Measurements from ENCODE around the gene STING1.

DNA sequence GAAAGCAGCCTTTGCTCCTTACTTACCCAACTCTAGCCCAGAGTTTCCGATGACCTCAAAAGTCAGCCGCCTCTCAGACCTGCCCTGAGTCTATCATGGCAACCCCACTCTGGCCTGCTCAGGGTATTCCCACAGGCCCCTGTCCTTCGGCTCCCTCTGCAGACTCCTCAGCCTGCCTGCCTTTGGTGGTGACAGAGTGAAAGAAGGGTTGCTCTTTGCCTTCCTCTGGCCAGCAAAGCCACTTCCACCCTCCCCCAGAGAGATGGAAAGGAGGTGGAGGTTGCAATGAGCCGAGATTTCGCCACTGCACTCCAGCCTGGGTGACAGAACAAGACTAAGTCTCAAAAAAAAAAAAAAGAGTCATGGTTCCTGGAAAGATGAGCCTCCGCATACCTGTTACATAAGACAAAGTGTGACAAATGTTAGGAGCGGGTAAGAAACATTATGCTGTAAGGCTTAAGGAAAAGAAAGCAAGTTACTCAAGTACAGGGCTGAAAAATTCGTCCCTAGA lies 14.1 kb downstream of the STING1 start:
- TF ChIP-seq EZH2phosphoT487 (IDR thresholded peaks at IDR 0.05; ENCODE audit: insufficient read depth, low read depth) (no peak), EZH2 (IDR thresholded peaks at IDR 0.05; ENCODE audit: insufficient read depth, poor library complexity, severe bottlenecking) (no peak)

Data from GM23248 (cell line).